GM12891 (cell line): ENCODE results near the gene GC.
"Not testable (repeated sequence)": the region's sequence is repeated elsewhere in the genome, so short reads cannot be mapped to it uniquely, and the experiment has no call there.

ENCODE experiments used
- PAX5 ChIP-seq: IDR thresholded peaks from 2 replicates; pipeline ENCODE4 v1.6.1; 2011; ENCODE audit warnings: low read length, moderate library complexity, mild to moderate bottlenecking; ENCODE audit not compliant: insufficient read depth, severe bottlenecking
- POLR2A ChIP-seq: IDR thresholded peaks from 2 replicates; pipeline ENCODE4 v1.6.1; 2011; ENCODE audit warnings: low read depth, low read length, control low read depth
- POLR2AphosphoS5 ChIP-seq: IDR thresholded peaks from 2 replicates; pipeline ENCODE4 v1.6.1; 2011; ENCODE audit warnings: low read depth, low read length, control low read depth
- POU2F2 ChIP-seq: IDR thresholded peaks from 2 replicates; pipeline ENCODE4 v1.6.1; 2011; ENCODE audit warnings: low read depth, mild to moderate bottlenecking, control low read depth, low read length, moderate library complexity
- SPI1 ChIP-seq: IDR thresholded peaks from 2 replicates; pipeline ENCODE4 v1.6.1; 2011; ENCODE audit warnings: low read depth, low read length, control low read depth
- TAF1 ChIP-seq: IDR thresholded peaks from 2 replicates; pipeline ENCODE4 v1.6.1; 2011; ENCODE audit warnings: low read depth, low read length, control low read depth

GRCh38 chr4:71805230-71805629 lies 21.4 kb upstream of the GC start:
- TF ChIP-seq TAF1, POLR2A, POLR2AphosphoS5, SPI1, PAX5, POU2F2: not testable (repeated sequence)
